ENCODE data around the gene CNDP2. TPM values are rescaled to one million over a fixed set of nuclear protein-coding genes. Genes with fewer than 3 reads are reported as not detected.
"Not testable (repeated sequence)": the region's sequence is repeated elsewhere in the genome, so short reads cannot be mapped to it uniquely, and the experiment has no call there.

The CNDP2 gene
- total RNA-seq, 4 donors from 2014 or later: 29.5 to 82.8 (median 31.6) TPM

GRCh38 chr18:74558096-74558495, 61.9 kb downstream of the CNDP2 start:
- in situ Hi-C loops (cut with MboI; ENCODE audit: low sequenced_read_pairs in 4 of 4): loop anchor here in 3 of 4 donors (10.0 kb wide), 3 partner anchors 203 to 373 kb away; no protein-coding TSS in a partner anchor
- no peaks in the 10 kb centered on the region for H3K9me3 ChIP-seq
- H3K27me3 ChIP-seq: no peaks in the 10 kb centered on the region
- no peak overlapping the region for H3K27ac ChIP-seq
- DNase-seq (no peak), ATAC-seq (no peak)
- intact Hi-C loops (cut with DNase I; ENCODE audit: low total_unique reads): no loop called here
- no peaks in the 10 kb centered on the region for H3K36me3 ChIP-seq
- H3K4me1 ChIP-seq: no peaks in the 10 kb centered on the region
- TF ChIP-seq CTCF (IDR thresholded peaks at IDR 0.05 in 4 of 5, conservative IDR thresholded peaks at IDR 0.05 in 1 of 5): no peak
- no peak for TF ChIP-seq POLR2A (IDR thresholded peaks at IDR 0.05)
- H3K4me3 ChIP-seq: no peak overlapping the region

GRCh38 chr18:74562131-74562730, 66.1 kb downstream of the CNDP2 start:
- Histone ChIP-seq H3K36me3 (no peaks in the 10 kb centered on the region), H3K27ac (no peak overlapping the region), H3K9me3 (no peaks in the 10 kb centered on the region), H3K4me3 (no peak overlapping the region), H3K27me3 (no peaks in the 10 kb centered on the region), H3K4me1 (no peaks in the 10 kb centered on the region)
- in situ Hi-C loops (cut with MboI; ENCODE audit: low sequenced_read_pairs in 4 of 4) (no loop called here), intact Hi-C loops (cut with DNase I; ENCODE audit: low total_unique reads) (no loop called here)
- TF ChIP-seq CTCF (IDR thresholded peaks at IDR 0.05 in 4 of 5, conservative IDR thresholded peaks at IDR 0.05 in 1 of 5) (no peak), POLR2A (IDR thresholded peaks at IDR 0.05) (no peak)
- DNase-seq: no peak
- ATAC-seq: no peak

- intact Hi-C loops (cut with DNase I; ENCODE audit: low total_unique reads): no loop called here
- Histone ChIP-seq H3K4me1 (no peaks in the 10 kb centered on the region), H3K36me3 (no peaks in the 10 kb centered on the region), H3K4me3 (no peak overlapping the region), H3K27me3 (no peaks in the 10 kb centered on the region), H3K9me3 (no peaks in the 10 kb centered on the region), H3K27ac (no peak overlapping the region)
- no peak for ATAC-seq
- no peak for DNase-seq
- in situ Hi-C loops (cut with MboI; ENCODE audit: low sequenced_read_pairs in 4 of 4): no loop called here
- no peak for TF ChIP-seq POLR2A (IDR thresholded peaks at IDR 0.05)
- no peak for TF ChIP-seq CTCF (IDR thresholded peaks at IDR 0.05 in 4 of 5, conservative IDR thresholded peaks at IDR 0.05 in 1 of 5)
Measured at GRCh38 chr18:74562775-74563174, 66.6 kb downstream of the CNDP2 start.

GRCh38 chr18:74563999-74564398, 67.8 kb downstream of the CNDP2 start:
- Histone ChIP-seq H3K27me3 (no peaks in the 10 kb centered on the region), H3K4me1 (no peaks in the 10 kb centered on the region), H3K27ac (no peak overlapping the region), H3K9me3 (no peaks in the 10 kb centered on the region), H3K36me3 (no peaks in the 10 kb centered on the region), H3K4me3 (no peak overlapping the region)
- intact Hi-C loops (cut with DNase I; ENCODE audit: low total_unique reads) (no loop called here), in situ Hi-C loops (cut with MboI; ENCODE audit: low sequenced_read_pairs in 4 of 4) (no loop called here)
- ATAC-seq (no peak), DNase-seq (no peak)
- TF ChIP-seq CTCF (IDR thresholded peaks at IDR 0.05 in 4 of 5, conservative IDR thresholded peaks at IDR 0.05 in 1 of 5): no peak
- no peak for TF ChIP-seq POLR2A (IDR thresholded peaks at IDR 0.05)

- in situ Hi-C loops (cut with MboI; ENCODE audit: low sequenced_read_pairs in 4 of 4); intact Hi-C loops (cut with DNase I; ENCODE audit: low total_unique reads); H3K4me1 ChIP-seq: not testable (repeated sequence)
Measured at GRCh38 chr18:74565164-74565563, 69.0 kb downstream of the CNDP2 start.

GRCh38 chr18:74565993-74566392, 69.8 kb downstream of the CNDP2 start:
- in situ Hi-C loops (cut with MboI; ENCODE audit: low sequenced_read_pairs in 4 of 4); H3K27ac ChIP-seq; H3K9me3 ChIP-seq; H3K36me3 ChIP-seq; intact Hi-C loops (cut with DNase I; ENCODE audit: low total_unique reads); ATAC-seq; H3K4me1 ChIP-seq; DNase-seq; H3K27me3 ChIP-seq; H3K4me3 ChIP-seq: not testable (repeated sequence)

More at GRCh38 chr18:74565164-74565563, 69.0 kb downstream of the CNDP2 start:
- not testable (repeated sequence) for H3K27me3 ChIP-seq, H3K36me3 ChIP-seq, DNase-seq, H3K4me3 ChIP-seq, H3K9me3 ChIP-seq, ATAC-seq, H3K27ac ChIP-seq
